Prostate gland (tissue), 2 donors: ENCODE measurements around the gene TRIM37. TPM values are rescaled to one million over a fixed set of nuclear protein-coding genes. Genes with fewer than 3 reads are reported as not detected.

Source experiments
- DNase-seq: peaks from one replicate; pipeline ENCODE4 v3.0.0-alpha.2; 2019; ENCODE audit warnings: low spot score
- H3K27ac ChIP-seq, 2 donors: fragments of 200-600 bp; sonication (generic); 2 replicates each; pipeline ENCODE4 v1.5.1; 2017 to 2019
- H3K27me3 ChIP-seq: fragments of 200-600 bp; sonication (generic); replicated peaks from 2 replicates; pipeline ENCODE4 v1.5.1; 2019; ENCODE audit not compliant: insufficient read depth
- H3K36me3 ChIP-seq, 2 donors: fragments of 200-600 bp; sonication (generic); 1 replicate in 1 of 2; 2 replicates in 1 of 2; pipeline versions ENCODE4 v1.5.1 to v1.8.1; 2017 to 2019
- H3K4me1 ChIP-seq: fragments of 200-600 bp; sonication (generic); replicated peaks from 2 replicates; pipeline ENCODE4 v1.5.1; 2019
- H3K4me3 ChIP-seq, 2 donors: fragments of 200-600 bp; sonication (generic); 2 replicates each; pipeline ENCODE4 v1.5.1; 2017 to 2019
- H3K9me3 ChIP-seq: fragments of 200-600 bp; sonication (generic); 2 replicates; pipeline ENCODE4 v1.5.1; 2017
- POLR2A ChIP-seq: fragments of 450-650 bp; IDR thresholded peaks from one replicate; pipeline ENCODE4 v1.6.1; 2016; ENCODE audit warnings: antibody characterized with exemption, mild to moderate bottlenecking
- POLR2AphosphoS5 ChIP-seq: sonication (generic); formaldehyde crosslinking; IDR thresholded peaks from one replicate; pipeline ENCODE4 v1.6.1; 2017; ENCODE audit warnings: antibody characterized with exemption
- WGBS: methylation state at CpG from one replicate; pipeline ENCODE4 v1.1.5; 2018; 5-methylcytosine and 5-hydroxymethylcytosine counted together
- intact Hi-C: fragments of 100-400 bp; cut with DNase I; formaldehyde crosslinking; loops from one replicate; pipeline ENCODE4 v1.14.2; 2022
- microRNA counts, 2 donors: library from miRNA; unstranded; fragments of <30 nt; microRNA quantifications; one replicate each; lab custom pipeline; 2016 to 2017
- microRNA-seq: library from miRNA; unstranded; fragments of <30 nt; microRNA quantifications from one replicate; pipeline ENCODE4, GENCODE V29; 2016
- small RNA-seq, 2 donors: library from RNA; depleted of rRNA; stranded (forward); fragments of <200 nt; gene quantifications; one replicate each; pipeline ENCODE3, GENCODE V24; 2016
- total RNA-seq, 2 donors: library from RNA; depleted of rRNA; stranded (reverse); fragments of >200 nt; gene quantifications; one replicate each; pipeline ENCODE4 v1.1.0, GENCODE V29; 2016
- TF ChIP-seq, protein P1 (sequence below), 4 experiments: fragments of 200-600 bp in 2 of 4; fragments of 450-650 bp in 2 of 4; sonication (generic) in 2 of 4; IDR thresholded peaks; 1 replicate in 3 of 4; 2 replicates in 1 of 4; pipeline ENCODE4 v1.5.1; 2016 to 2019; ENCODE audit warnings: antibody characterized with exemption in 4 of 4, mild to moderate bottlenecking in 2 of 4, moderate library complexity in 2 of 4

The TRIM37 gene
- total RNA-seq, 2 donors from 2014 or later, result 22.6 to 55.5 TPM

DNA sequence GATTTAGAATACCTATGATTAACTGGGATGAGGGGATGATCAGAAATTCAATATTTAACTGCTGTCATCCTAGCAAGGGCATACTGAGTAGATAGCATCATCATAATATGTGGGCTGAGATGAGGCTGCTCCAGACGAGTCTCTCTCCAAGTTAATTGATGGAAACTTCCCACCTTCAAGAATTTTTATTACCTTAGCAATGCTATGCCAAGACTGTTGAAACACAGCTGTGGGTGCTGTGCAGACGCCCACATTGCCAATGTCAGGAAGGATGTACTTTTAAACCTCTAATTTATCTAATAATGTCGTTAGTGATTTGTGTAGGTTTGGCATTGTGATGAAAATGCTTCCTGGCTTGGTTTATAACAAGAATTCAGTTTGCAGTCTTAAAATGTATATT is 170.4 kb downstream of the TRIM37 start:
- WGBS, result 10% methylated on average over 3 of the region's 3 CpGs
- H3K36me3 ChIP-seq, result no peaks in the 10 kb centered on the region
- H3K27ac ChIP-seq, result no peak overlapping the region
- no peaks in the 10 kb centered on the region for H3K9me3 ChIP-seq
- no peak overlapping the region for H3K4me3 ChIP-seq
- H3K27me3 ChIP-seq, result no peaks in the 10 kb centered on the region
- H3K4me1 ChIP-seq, result no peaks in the 10 kb centered on the region
- TF ChIP-seq, protein P1, sequence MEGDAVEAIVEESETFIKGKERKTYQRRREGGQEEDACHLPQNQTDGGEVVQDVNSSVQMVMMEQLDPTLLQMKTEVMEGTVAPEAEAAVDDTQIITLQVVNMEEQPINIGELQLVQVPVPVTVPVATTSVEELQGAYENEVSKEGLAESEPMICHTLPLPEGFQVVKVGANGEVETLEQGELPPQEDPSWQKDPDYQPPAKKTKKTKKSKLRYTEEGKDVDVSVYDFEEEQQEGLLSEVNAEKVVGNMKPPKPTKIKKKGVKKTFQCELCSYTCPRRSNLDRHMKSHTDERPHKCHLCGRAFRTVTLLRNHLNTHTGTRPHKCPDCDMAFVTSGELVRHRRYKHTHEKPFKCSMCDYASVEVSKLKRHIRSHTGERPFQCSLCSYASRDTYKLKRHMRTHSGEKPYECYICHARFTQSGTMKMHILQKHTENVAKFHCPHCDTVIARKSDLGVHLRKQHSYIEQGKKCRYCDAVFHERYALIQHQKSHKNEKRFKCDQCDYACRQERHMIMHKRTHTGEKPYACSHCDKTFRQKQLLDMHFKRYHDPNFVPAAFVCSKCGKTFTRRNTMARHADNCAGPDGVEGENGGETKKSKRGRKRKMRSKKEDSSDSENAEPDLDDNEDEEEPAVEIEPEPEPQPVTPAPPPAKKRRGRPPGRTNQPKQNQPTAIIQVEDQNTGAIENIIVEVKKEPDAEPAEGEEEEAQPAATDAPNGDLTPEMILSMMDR (IDR thresholded peaks at IDR 0.05), result no peak
- TF ChIP-seq POLR2AphosphoS5 (no peak), POLR2A (no peak)
- DNase-seq, result no peak
- intact Hi-C loops, result no loop called here

DNA sequence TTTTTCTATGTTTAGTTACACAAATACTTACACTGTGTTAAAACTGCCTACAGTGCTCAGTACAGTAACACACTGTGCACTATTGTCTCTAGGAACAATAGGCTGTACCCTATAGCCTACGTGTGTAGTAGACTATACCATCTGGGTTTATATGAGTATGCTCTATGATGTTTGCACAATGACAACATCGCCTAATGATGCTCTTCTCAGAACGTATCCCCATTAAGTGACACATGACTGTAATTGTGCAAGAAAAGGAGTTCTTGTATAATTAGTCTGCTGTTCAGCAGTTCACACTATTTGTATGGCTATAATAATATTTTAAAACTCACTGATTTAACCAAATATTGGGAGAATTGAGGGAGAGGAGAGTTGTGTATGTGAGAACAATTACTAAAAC is 173.7 kb downstream of the TRIM37 start:
- no peak overlapping the region for H3K27ac ChIP-seq
- H3K4me1 ChIP-seq, result no peaks in the 10 kb centered on the region
- no peak overlapping the region for H3K4me3 ChIP-seq
- no peak for DNase-seq
- no peaks in the 10 kb centered on the region for H3K9me3 ChIP-seq
- no peaks in the 10 kb centered on the region for H3K36me3 ChIP-seq
- H3K27me3 ChIP-seq, result no peaks in the 10 kb centered on the region
- TF ChIP-seq POLR2AphosphoS5 (no peak), POLR2A (no peak)
- TF ChIP-seq, protein P1 (IDR thresholded peaks at IDR 0.05), result no peak
- intact Hi-C loops, result no loop called here
- 65% methylated on average over 3 of the region's 3 CpGs for WGBS

MicroRNAs encoded within 50 kb of the gene (microRNA counts, 767-probe panel; counts per million panel counts)
- microRNA hsa-miR-301a-3p (lab: Ali Mortazavi, UCI) (431 to 2,112 counts per million in 2 donors), microRNA hsa-miR-454-3p (lab: Ali Mortazavi, UCI) (431 to 1,274 counts per million in 2 donors)

Small RNA genes lying within 50 kb of the gene (microRNA-seq; reads per million reads assigned to microRNA genes)
- gene MIR301A (11.8 reads per million, percentile 53 among the genes with 10 or more reads in this experiment), gene MIR454 (247 reads per million, percentile 79 among the genes with 10 or more reads in this experiment)

Small RNA genes lying within 50 kb of the gene (small RNA-seq; reads per million reads assigned to genes)
- gene MIR301A (18.3 to 29.8 reads per million in 2 donors), gene MIR454 (19.9 to 25.0 reads per million in 2 donors), gene RN7SL716P (0 reads per million in 2 donors), gene RNU2-58P (0 reads per million in 2 donors)

Other genes with a start within 250 kb of the TRIM37 start
- gene SKA2, start 48.3 kb upstream of the TRIM37 start, total RNA-seq, result 10 to 100 TPM; 24.5 to 55.0 TPM
- gene PRR11, start 48.9 kb upstream of the TRIM37 start, total RNA-seq, result 1 to 10 TPM; 2.5 to 3.2 TPM
- gene SMG8, start 103.2 kb upstream of the TRIM37 start, total RNA-seq, result 10 to 100 TPM; 14.0 to 15.8 TPM
- gene GDPD1, start 113.6 kb upstream of the TRIM37 start, total RNA-seq, result 1 to 10 TPM; 3.8 to 5.6 TPM
- gene YPEL2, start 224.8 kb upstream of the TRIM37 start, total RNA-seq, result 10 to 100 TPM; 12.8 to 40.3 TPM